C4-2B (cell line): Measurements from ENCODE around the gene CDK2AP2.

Experiments used
- H3K27ac ChIP-seq: fragments of 450-650 bp; 2 replicates; pipeline ENCODE4 v1.5.1; 2017
- ZFX ChIP-seq: fragments of 450-650 bp; IDR thresholded peaks from 2 replicates; pipeline ENCODE4 v1.6.1; 2017
- TF ChIP-seq, protein P1 (sequence below): fragments of 450-650 bp; conservative IDR thresholded peaks from 2 replicates; pipeline ENCODE4 v1.5.1; 2017; ENCODE audit warnings: mild to moderate bottlenecking

Gene CDK2AP2

DNA sequence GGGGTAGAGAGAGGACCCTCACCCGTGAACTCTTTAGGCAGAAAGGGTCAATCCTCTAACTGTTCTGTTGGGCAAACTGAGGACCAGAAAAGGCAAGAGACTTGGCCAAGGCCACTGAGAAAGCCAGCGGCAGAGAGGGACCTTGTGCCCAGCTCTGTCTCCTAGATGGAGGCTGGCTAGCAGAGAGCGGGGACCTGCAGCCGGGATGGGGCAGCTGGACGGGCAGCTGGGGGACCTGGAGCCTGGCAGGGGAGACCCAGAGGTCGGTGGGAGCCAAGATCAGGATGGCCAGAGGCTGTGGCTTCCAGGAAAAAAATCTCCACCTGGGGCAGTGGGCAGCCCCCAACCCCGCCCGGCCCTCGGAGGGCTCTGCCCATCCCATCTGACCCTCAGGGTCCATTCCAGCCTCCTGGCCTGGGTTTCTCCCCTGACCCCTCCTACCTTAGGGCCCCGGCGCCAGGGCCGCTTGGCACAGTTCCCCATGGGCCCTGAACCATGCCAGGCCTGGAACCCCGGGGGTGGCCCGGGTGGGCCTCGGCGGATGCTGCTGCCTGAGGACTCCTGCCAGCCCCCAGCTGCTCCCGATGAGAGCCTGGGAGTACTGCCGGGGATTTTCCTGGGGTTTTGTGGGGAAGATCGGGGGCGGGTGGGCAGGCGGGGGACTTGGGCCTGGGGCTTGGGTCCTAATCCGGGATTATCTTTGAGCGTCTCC, 15.0 kb upstream of the CDK2AP2 start, which contains the start of gene CABP2:
CABP2 (minus strand) TSS at position 603 of the 712 bp plus-strand sequence; CDS start at position 483, 120 bp downstream.
- TF ChIP-seq ZFX: no peak
- TF ChIP-seq, protein P1, sequence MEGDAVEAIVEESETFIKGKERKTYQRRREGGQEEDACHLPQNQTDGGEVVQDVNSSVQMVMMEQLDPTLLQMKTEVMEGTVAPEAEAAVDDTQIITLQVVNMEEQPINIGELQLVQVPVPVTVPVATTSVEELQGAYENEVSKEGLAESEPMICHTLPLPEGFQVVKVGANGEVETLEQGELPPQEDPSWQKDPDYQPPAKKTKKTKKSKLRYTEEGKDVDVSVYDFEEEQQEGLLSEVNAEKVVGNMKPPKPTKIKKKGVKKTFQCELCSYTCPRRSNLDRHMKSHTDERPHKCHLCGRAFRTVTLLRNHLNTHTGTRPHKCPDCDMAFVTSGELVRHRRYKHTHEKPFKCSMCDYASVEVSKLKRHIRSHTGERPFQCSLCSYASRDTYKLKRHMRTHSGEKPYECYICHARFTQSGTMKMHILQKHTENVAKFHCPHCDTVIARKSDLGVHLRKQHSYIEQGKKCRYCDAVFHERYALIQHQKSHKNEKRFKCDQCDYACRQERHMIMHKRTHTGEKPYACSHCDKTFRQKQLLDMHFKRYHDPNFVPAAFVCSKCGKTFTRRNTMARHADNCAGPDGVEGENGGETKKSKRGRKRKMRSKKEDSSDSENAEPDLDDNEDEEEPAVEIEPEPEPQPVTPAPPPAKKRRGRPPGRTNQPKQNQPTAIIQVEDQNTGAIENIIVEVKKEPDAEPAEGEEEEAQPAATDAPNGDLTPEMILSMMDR: no peak
- no peak within 1 kb of the TSS; the same call in 1 of the 2 replicates for H3K27ac ChIP-seq

DNA sequence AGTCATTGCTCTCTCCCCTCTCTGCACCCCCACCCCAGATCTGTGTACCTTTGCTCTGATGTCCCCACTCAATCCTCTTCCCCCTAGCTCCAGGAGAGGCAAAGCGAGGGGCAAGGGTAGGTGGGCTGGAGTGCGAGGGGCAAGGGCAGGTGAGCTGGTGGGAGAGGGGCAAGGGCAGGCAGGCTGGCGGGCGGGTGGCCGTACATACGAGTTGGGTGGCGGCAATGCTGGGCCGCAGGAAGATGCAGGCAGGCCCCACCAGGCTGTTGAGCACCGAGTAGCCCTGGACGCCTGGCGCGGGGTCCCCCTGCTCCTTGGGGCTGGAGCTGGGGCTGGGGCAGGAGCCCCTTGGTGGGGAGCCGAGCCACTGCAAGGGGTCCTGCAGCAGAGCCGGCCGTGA, 14.4 kb upstream of the CDK2AP2 start:
- TF ChIP-seq, protein P1: no peak
- no peak for TF ChIP-seq ZFX
- peak overlapping the region; percentile 25; the same call in 1 of the 2 replicates for H3K27ac ChIP-seq

DNA sequence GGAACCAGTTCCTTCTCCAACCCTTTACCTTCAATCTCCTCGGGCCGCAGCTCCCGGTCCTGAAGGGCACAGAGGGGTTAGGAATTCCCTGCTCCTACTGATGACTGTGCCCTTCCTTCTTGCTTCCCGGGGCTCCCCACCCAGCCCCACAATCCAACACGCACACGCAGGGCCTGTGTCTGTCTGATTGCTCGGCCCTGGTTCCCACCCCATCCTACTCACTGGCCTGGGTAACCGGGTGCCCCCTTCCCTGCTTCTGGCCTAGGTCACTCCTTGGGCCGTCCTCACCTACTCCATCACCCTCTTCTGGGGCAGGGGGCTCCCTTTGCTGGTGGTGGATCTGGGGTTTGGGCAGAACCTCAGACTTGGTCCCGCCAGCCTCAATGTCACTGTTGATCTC, 14.0 kb upstream of the CDK2AP2 start:
- TF ChIP-seq, protein P1: no peak
- no peak for TF ChIP-seq ZFX
- H3K27ac ChIP-seq: peak overlapping the region; percentile 25; the same call in 1 of the 2 replicates

DNA sequence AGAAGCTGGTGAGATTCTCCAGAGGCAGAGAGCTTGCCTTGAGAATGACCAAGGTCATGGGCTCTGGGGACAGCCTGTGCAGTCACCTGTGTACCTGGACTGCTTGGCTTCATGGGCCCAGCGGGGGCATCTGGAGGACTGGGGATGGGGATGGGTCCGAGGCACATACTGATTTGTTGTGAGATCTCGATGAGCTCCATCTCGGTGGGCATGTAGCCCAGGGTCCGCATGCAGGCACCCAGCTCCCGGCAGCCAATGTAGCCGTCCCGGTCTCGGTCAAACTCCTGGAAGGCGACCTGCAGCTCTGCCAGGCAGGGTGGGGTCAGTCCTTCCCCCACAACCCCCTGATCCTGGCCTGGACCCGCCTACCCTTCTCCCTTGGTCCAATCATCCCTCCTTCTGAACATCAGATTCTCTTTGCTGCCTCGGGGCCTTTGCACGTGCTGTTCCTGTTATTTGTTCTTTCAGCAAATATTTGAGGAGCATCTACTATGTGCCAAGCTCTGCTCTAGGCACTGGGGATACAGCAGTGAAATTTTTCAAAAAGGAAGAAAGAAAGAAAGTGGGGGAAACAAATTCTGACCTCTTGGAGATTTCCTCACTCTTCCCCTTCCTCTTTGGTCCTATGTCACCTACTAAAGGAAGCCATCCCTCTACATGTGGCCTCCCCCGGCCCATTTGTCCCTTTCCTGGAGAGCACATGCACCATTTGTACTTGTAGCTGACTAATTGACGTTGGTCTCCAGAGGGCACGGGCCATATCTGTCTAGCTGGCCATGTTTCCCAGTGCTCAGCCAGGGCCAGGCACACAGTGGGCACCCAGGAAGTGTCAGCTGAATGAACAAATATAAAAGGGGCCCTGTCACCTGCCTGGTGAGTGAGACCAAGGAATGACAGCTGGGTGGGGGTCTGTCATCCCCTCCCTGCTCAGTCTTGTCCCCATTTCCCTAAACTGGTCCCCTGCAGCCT, 13.2 kb upstream of the CDK2AP2 start:
- H3K27ac ChIP-seq: peak overlapping the region; percentile 25; the same call in 1 of the 2 replicates
- TF ChIP-seq, protein P1: no peak
- no peak for TF ChIP-seq ZFX

DNA sequence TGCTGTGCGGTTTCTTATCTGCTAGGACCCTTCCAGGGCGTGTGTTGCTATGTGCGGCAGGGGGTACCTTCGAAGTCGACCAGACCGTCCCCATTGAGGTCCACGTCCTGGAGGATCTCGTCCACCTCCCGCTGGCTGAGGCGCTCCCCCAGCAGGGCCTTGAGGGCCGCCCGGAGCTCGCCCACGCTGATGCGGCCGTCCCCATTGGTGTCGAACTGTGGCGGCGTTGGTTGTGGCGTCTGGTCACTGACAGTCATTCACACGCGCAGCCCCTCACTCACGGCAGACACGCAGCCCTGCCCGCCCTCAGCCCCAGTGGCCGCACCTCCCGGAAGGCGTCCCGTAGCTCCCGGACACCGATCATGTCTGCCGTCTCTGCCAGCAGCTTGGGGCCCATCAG, 11.8 kb upstream of the CDK2AP2 start:
- TF ChIP-seq, protein P1: no peak
- H3K27ac ChIP-seq: no peak overlapping the region

DNA sequence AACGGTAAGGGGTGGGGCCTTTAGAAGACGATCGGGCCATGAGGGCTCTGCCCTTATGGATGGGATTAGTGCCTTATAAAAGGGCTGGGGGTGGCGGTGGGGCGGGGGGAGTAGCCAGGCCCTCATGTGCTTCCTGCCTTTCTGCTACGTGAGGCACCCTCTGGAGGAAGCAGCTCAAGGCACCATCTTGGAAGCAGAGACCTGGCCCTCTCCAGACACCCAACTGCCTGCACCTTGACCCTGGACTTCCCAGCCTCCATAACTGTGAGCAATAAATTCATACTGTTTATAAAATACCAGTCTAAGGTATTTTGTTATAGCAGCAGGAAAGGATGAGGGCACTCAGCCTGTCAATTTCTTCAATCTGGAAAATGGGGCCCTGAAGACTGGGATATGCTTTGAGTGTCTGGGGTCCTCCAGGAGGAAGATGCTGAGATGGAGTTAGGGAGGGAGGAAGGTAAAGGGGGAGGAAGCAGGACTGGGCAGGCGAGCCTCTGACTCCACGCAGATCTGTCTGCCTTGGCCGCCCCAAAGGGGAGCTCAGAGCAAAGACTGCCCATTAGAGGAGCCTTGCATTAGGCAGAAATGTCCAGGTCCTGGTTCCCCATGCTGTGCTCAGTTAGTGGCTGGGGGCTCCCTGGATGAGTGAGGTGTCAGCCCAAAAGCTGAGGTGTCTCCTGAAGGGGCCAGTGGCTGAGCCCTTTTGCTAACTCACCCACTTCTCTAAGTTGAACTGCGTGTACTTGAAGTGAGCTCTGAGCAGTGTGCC, 10.0 kb upstream of the CDK2AP2 start:
- TF ChIP-seq ZFX: no peak
- TF ChIP-seq, protein P1: no peak
- no peak overlapping the region for H3K27ac ChIP-seq
